Pulmonary artery endothelial cell (primary cell): Measurements from ENCODE around the gene ASTL. TPM values are rescaled to one million over a fixed set of nuclear protein-coding genes. Genes with fewer than 3 reads are reported as not detected.
A peak's percentile ranks its signal among the peaks of the same experiment; 100 is the strongest.
"Not testable (repeated sequence)": the region's sequence is repeated elsewhere in the genome, so short reads cannot be mapped to it uniquely, and the experiment has no call there.

ENCODE experiments used
- DNase-seq: peaks from one replicate; pipeline ENCODE4 v3.0.0-alpha.2; 2011; ENCODE audit warnings: low read depth, low spot score
- total RNA-seq: library from RNA; depleted of rRNA; stranded (reverse); fragments of >200 nt; gene quantifications from 2 replicates; pipeline ENCODE4 v1.2.3, GENCODE V29; 2014

The ASTL gene
- total RNA-seq = 0.07 TPM in 1 of 2 replicates, not detected in the other

GRCh38 chr2:96138179-96139145 is at the start of gene ASTL:
TSS of gene ASTL (minus strand) at chr2:96138502. CDS start at chr2:96138436, 66 bp downstream.
- DNase-seq = no peak

DNA sequence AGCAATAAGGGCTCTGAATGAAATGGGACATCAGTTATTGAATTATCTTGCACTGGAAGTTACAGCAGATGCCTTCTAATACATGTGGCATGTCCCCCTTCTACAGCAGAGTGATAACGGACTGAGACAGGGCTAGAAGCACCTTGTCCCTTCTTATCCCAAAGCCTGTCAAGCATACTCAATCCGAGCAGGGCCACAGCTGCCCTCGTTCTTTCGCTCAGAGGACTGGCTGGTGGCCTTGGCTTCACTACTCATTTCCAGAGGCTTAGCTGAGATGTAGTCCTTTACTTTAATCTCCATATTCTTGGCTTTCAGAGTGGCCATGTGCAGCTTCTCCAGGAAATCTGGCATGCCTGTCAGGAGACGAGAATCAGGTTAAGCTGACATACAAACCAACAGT is 48.3 kb upstream of the ASTL start:
- DNase-seq = no peak

- no peak for DNase-seq
Observed at GRCh38 chr2:96185516-96185915, 47.2 kb upstream of the ASTL start.

GRCh38 chr2:96184989-96185388 is 46.7 kb upstream of the ASTL start:
- no peak for DNase-seq

GRCh38 chr2:96184188-96184587 is 45.9 kb upstream of the ASTL start:
- DNase-seq = no peak

DNA sequence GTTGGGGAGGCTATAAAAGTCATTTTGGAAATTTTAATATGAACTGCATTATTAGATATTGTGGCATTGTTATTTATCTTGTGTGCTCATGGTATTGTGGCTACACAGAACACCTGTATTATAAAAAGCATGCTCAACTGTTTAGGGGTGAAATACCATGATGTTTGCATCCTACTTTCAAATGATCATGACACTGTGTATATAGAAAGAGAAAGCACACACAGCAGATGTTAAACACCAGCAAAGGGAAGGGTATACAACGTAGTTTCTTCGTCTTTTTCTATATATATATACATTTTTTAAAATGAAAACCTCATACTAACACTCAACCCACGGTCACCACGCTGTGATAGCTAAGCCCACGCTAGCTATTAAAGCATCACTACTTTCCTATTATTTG is 43.2 kb upstream of the ASTL start:
- no peak for DNase-seq

DNA sequence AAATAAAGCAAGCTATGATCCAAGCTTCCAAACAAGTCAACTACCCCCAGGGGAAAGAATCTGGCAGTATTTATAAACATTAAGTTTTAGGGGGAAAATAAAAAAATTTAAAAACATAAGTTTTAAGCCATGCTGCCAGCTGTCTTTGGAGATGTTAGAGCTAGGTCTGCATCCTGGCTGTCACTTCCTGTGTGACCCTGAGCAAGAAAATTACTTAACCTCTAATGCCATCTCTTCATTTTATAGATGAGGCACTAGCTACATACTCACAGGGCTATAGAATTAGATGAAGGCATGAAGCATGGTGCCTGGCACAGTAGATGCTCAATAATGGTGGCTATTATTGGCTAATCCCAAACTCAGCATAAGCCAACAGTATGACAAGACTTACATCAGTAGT is 42.2 kb upstream of the ASTL start:
- no peak for DNase-seq

- no peak for DNase-seq
Observed at GRCh38 chr2:96180002-96180401, 41.7 kb upstream of the ASTL start.

GRCh38 chr2:96176661-96177060 is 38.4 kb upstream of the ASTL start:
- DNase-seq = no peak

GRCh38 chr2:96175951-96176350 is 37.6 kb upstream of the ASTL start:
- no peak for DNase-seq

- peak; percentile 13 for DNase-seq
Observed at GRCh38 chr2:96174251-96175144, 36.2 kb upstream of the ASTL start.

GRCh38 chr2:96171831-96172230 is 33.5 kb upstream of the ASTL start:
- DNase-seq = no peak

DNA sequence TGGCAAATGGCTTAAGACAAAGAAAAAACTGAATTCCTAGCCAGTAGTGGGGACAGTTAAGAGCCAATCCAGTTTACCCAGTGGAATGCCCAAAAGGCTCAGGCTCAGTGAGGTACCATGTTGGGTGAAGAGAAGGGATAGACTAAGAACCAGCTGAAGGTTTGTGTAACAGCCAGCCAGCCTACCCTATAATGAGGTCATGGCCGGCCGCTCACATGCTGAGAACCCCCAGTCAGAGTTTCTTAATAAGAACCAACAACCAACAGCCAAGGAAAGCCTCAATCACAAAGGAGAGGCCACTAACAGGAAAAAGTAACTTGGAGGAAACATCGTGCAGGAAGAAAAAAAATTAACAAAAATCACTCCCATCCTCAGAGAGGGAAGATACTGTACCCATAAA is 32.3 kb upstream of the ASTL start:
- no peak for DNase-seq

- no peak for DNase-seq
Observed at GRCh38 chr2:96169868-96170507, 31.7 kb upstream of the ASTL start.

DNA sequence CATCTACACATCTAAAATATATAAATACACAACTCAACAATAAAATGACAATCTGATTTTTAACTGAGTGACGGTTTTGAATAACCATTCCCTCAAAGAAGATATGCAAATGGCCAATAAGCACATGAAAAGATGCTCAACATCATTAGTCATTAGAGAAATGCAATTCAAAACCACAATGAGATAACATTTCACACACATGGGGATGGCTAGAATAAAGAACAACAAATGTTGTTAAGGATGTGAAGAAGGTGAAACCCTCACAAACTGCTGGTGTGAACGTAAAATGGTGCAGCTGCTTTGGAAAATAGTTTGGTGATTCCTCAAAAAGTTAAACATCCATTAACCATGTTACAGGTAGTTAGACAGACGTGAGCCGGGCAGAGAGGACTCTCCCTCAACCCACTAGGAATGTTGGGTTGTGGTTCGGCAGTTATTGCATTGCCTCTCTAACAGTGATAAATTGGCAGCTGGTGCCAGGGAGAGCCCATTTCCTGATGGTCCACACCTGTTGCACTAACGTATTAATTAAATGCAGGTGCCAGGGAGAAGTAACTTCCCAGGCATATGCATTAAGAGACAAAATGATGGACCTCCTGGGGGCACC is 29.2 kb upstream of the ASTL start:
- no peak for DNase-seq

DNA sequence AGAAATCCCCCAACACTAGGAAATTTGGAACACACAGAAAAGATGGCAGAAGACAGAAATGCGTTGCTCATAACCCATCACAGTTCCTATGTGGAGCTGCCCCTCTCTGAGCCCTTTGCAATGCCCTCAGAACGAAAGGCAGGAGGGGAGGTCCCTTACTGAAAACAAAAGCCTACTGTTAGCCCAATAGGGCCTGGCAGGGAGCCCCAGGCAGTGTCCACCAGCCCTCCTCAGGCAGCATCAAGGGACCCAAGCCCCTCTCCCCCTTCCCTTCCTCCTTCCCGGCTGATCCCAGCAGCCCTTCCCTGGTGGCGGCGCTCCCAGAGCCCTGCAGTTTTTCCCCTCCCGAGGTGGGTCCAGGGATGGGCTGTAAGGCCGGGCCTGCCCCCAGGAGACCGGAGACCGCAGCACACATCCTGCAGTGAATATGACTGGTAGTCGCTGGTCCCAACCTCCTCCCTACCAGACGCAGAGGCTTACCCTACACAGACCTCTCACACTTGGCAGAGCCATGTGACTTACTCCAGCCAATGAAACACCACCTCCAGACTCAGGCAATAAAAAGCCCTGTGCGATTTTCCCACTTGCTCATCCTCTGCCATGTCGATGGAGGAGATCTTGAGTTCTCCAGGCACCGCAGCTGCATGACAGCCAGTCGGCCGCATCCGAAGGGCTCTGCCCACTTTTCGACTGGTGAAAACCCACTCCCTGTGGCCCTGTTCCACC is 26.3 kb upstream of the ASTL start:
- no peak for DNase-seq

DNA sequence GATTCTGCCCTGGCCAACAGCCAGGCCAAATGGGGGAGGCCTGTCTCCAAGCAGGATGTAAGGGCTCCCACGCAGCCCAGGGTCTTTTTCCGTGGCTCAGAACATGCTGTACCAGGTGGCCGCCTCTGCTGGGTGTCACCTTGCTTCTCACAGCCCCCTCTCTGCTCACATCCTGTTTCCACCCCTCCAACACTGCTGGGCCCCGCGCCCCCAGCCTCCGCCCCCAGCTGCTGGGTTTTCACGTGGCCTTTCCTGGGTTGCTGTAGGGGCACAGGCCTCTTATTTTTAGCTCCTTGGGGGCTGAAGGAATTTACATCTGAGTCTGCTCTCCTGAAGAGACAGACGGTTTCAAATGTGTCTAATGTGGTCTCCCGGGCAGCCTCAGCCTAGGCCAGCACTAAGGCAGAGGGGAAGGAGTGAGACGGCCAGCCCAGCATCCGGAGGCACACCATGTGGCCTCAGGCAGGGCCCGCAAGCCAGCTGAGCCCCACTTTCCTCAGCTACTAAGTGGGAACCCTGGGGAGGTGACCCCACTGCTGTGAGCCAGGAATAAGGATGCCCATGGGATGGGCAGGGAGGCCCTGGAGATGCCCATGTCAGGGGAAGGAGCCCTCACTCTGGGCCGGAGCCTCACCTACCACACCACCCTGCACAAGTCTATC is 25.6 kb upstream of the ASTL start:
- no peak for DNase-seq

DNA sequence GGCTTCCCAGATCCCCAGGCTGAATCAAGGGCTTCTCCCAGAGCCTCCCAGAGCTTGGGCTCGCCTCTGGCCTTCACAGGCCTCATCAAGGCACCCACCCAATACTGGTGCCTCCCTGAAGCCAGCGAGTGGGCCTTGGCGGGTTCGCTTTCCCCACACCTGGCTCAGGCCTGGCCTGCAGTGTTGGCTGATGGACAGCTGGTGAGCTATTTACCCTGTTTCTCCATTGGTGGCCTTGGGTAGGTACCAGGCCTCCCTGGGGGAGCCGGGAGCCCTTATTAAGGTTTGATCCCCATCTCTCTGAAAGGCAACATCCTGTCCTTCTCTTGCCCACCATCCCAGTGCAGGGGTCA is 25.1 kb upstream of the ASTL start:
- no peak for DNase-seq

DNA sequence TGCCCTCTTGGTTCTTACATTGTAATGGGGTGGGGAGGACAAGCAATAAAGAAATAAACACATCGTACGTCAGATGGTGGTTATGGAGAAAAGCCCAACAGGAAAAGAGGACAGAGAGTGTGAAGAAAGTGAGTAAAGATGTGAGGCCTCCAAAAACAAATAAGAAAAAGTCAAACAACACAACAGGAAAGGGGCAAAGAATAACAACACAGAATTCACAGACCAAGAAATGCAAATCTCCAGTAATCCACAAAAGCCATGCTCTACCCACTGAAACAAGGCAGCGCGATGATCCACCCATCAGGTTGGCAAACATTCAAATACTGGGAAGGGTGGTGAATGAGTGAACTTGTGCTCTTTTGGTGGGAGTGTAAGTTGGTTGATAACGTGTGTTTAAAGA is 23.6 kb upstream of the ASTL start:
- no peak for DNase-seq

DNA sequence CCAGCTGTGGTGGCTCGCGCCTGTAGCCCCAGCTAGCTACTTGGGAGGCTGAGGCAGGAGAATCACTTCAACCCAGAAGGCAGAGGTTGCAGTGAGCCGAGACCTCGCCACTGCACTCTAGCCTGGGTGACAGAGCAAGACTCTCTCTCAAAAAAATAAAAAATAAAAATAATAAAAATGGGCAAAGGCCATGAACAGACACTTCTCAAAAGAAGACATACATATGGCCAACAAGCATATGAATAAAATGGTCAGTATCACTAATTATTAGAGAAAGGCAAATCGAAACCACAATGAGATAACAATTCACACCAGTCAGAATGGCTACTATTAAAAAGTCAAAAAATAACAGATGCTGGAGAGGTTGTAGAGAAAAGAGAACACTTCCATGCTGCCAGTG is 22.1 kb upstream of the ASTL start:
- not testable (repeated sequence) for DNase-seq
